HCT116 (cell line): ENCODE results near the gene ZBTB16. TPM values are rescaled to one million over a fixed set of nuclear protein-coding genes. Genes with fewer than 3 reads are reported as not detected.

ENCODE experiments used
- ATAC-seq: fragments of 200-7000 bp; cut with Tn5 transposase; 2 replicates; pipeline ENCODE4 v1.9.1; 2020; ENCODE audit warnings: mild to moderate bottlenecking, moderate library complexity
- BruUV-seq: library from RNA; stranded (reverse); fragments of 400-500 nt; replicated peaks from 2 replicates; lab custom pipeline; 2021; lab: Mats Ljungman, UMichigan
- CTCF ChIA-PET: fragments of 300-600 bp; sonication (Branson Sonifier 250); formaldehyde crosslinking; loops from one replicate; lab custom pipeline; 2021; ENCODE audit warnings: antibody characterized with exemption; lab: Charles Lee
- POLR2A ChIA-PET: fragments of 300-600, 350-600 bp; sonication (Branson Sonifier 250); formaldehyde crosslinking; loops from one replicate; lab custom pipeline; 2021; ENCODE audit warnings: antibody characterized with exemption; lab: Charles Lee
- RAD21 ChIA-PET, 2 experiments: fragments of 300-600 bp; sonication (Branson Sonifier 250); formaldehyde crosslinking; loops; one replicate each; lab custom pipeline; 2023; ENCODE audit warnings: low total read pairs in 2 of 2; ENCODE audit not compliant: uncharacterized antibody in 2 of 2, unreplicated experiment in 2 of 2, low non-redundant PET in 1 of 2; lab: Charles Lee
- DNase-seq: peaks from one replicate; pipeline ENCODE4 v3.0.0-alpha.2; 2010; ENCODE audit warnings: low read depth, low spot score
- H2AFZ ChIP-seq: fragments of 200-600 bp; shearing (Covaris generic), sonication (generic); 2 replicates; pipeline ENCODE4 v1.6.1; 2017; ENCODE audit warnings: low read depth, mixed run types, mixed read lengths, antibody characterized with exemption, low read length; ENCODE audit not compliant: poor library complexity, severe bottlenecking
- H3K27ac ChIP-seq: 2 replicates; pipeline ENCODE4 v1.5.1; 2012; ENCODE audit warnings: low read depth, low read length
- H3K27me3 ChIP-seq: fragments of 200-600 bp; sonication (generic); 2 replicates; pipeline ENCODE4 v1.6.1; 2016; ENCODE audit warnings: mixed run types, low read length, mixed read lengths; ENCODE audit not compliant: insufficient read depth
- H3K36me3 ChIP-seq, 2 experiments: fragments of 200-500 bp in 1 of 2; fragments of 200-600 bp in 1 of 2; sonication (Bioruptor generic) in 1 of 2; sonication (generic) in 1 of 2; 2 replicates each; pipeline versions ENCODE4 v1.5.1 to v1.6.1; 2014 to 2016; ENCODE audit warnings: low read length in 2 of 2, inconsistent platforms in 1 of 2, mixed read lengths in 1 of 2, mixed run types in 1 of 2; ENCODE audit not compliant: insufficient read depth in 2 of 2, control insufficient read depth in 1 of 2
- H3K4me1 ChIP-seq, 2 experiments: fragments of 200-600 bp in 1 of 2; sonication (generic) in 1 of 2; 2 replicates each; pipeline versions ENCODE4 v1.5.1 to v1.6.1; 2012 to 2017; ENCODE audit warnings: low read length in 2 of 2, inconsistent platforms in 1 of 2, mild to moderate bottlenecking in 1 of 2, mixed read lengths in 1 of 2, mixed run types in 1 of 2, moderate library complexity in 1 of 2; ENCODE audit not compliant: insufficient read depth in 2 of 2, control insufficient read depth in 1 of 2
- H3K4me2 ChIP-seq: fragments of 200-600 bp; sonication (generic); 2 replicates; pipeline ENCODE4 v1.6.1; 2017; ENCODE audit warnings: mixed run types, low read length, mixed read lengths
- H3K4me3 ChIP-seq, 2 experiments: fragments of 200-600 bp in 1 of 2; sonication (generic) in 1 of 2; replicated peaks in 1 of 2; 2 replicates each; pipeline ENCODE4 v1.5.1; 2011 to 2016; ENCODE audit warnings: low read length in 2 of 2, control low read depth in 1 of 2, low read depth in 1 of 2, mild to moderate bottlenecking in 1 of 2, mixed read lengths in 1 of 2, mixed run types in 1 of 2
- H3K79me2 ChIP-seq: fragments of 200-600 bp; sonication (generic); 2 replicates; pipeline ENCODE4 v1.6.1; 2017; ENCODE audit warnings: mild to moderate bottlenecking, mixed run types, low read length, moderate library complexity, mixed read lengths; ENCODE audit not compliant: insufficient read depth
- H3K9ac ChIP-seq: fragments of 200-600 bp; sonication (generic); 2 replicates; pipeline ENCODE4 v1.6.1; 2016; ENCODE audit warnings: low read length, mixed read lengths
- H3K9me2 ChIP-seq: fragments of 200-600 bp; sonication (generic), shearing (Covaris generic); 2 replicates; pipeline ENCODE4 v1.6.1; 2017; ENCODE audit warnings: mixed run types, mild to moderate bottlenecking, moderate library complexity; ENCODE audit not compliant: insufficient read depth
- H3K9me3 ChIP-seq, 2 experiments: fragments of 200-500 bp in 1 of 2; fragments of 200-600 bp in 1 of 2; sonication (Bioruptor generic) in 1 of 2; sonication (generic) in 1 of 2; 2 replicates each; pipeline ENCODE4 v1.6.1; 2014 to 2017; ENCODE audit warnings: low read length in 2 of 2, mixed read lengths in 2 of 2, inconsistent platforms in 1 of 2, low read depth in 1 of 2, mild to moderate bottlenecking in 1 of 2, mixed run types in 1 of 2, moderate library complexity in 1 of 2; ENCODE audit not compliant: control insufficient read depth in 1 of 2, insufficient read depth in 1 of 2
- H4K20me1 ChIP-seq: fragments of 200-600 bp; sonication (generic), shearing (Covaris generic); 2 replicates; pipeline ENCODE4 v1.6.1; 2017; ENCODE audit warnings: mixed run types, mild to moderate bottlenecking, moderate library complexity; ENCODE audit not compliant: insufficient read depth
- CBX3 ChIP-seq: IDR thresholded peaks from 2 replicates; pipeline ENCODE4 v1.6.1; 2012; ENCODE audit warnings: low read depth
- CEBPB ChIP-seq: IDR thresholded peaks from 2 replicates; pipeline ENCODE4 v1.6.1; 2012; ENCODE audit warnings: low read depth
- ELF1 ChIP-seq: IDR thresholded peaks from 2 replicates; pipeline ENCODE4 v1.6.1; 2012; ENCODE audit warnings: low read depth, borderline replicate concordance
- EZH2 ChIP-seq: fragments of 200-600 bp; sonication (generic); IDR thresholded peaks from 2 replicates; pipeline ENCODE4 v1.6.1; 2017; ENCODE audit warnings: antibody characterized with exemption, mixed run types
- EZH2phosphoT487 ChIP-seq: fragments of 200-600 bp; IDR thresholded peaks from 2 replicates; pipeline ENCODE4 v1.6.1; 2018; ENCODE audit warnings: antibody characterized with exemption, borderline replicate concordance
- FOSL1 ChIP-seq: IDR thresholded peaks from 2 replicates; pipeline ENCODE4 v1.6.1; 2012; ENCODE audit warnings: low read depth
- JUND ChIP-seq: IDR thresholded peaks from 2 replicates; pipeline ENCODE4 v1.6.1; 2012
- POLR2A ChIP-seq: IDR thresholded peaks from 2 replicates; pipeline ENCODE4 v1.7.0; 2011; ENCODE audit warnings: borderline replicate concordance; ENCODE audit not compliant: insufficient read depth, insufficient read length; ENCODE audit errors: extremely low read depth
- POLR2AphosphoS5 ChIP-seq: IDR thresholded peaks from 2 replicates; pipeline ENCODE4 v1.6.1; 2011; ENCODE audit warnings: mild to moderate bottlenecking, low read depth, low read length, moderate library complexity
- SIN3A ChIP-seq: IDR thresholded peaks from 2 replicates; pipeline ENCODE4 v1.6.1; 2012; ENCODE audit warnings: low read depth
- SP1 ChIP-seq: IDR thresholded peaks from 2 replicates; pipeline ENCODE4 v1.6.1; 2012; ENCODE audit warnings: low read depth
- SRF ChIP-seq: IDR thresholded peaks from 2 replicates; pipeline ENCODE4 v1.6.1; 2012; ENCODE audit warnings: low read depth
- TCF7L2 ChIP-seq: IDR thresholded peaks from 2 replicates; pipeline ENCODE4 v1.7.0; 2011; ENCODE audit warnings: borderline replicate concordance, inconsistent platforms; ENCODE audit not compliant: insufficient read depth, insufficient read length; ENCODE audit errors: extremely low read depth
- ZFX ChIP-seq: fragments of 450-650 bp; IDR thresholded peaks from 2 replicates; pipeline ENCODE4 v1.6.1; 2017
- ZNF274 ChIP-seq: fragments of 200-500 bp; sonication (Bioruptor generic); IDR thresholded peaks from 2 replicates; pipeline ENCODE4 v1.6.1; 2014; ENCODE audit warnings: mild to moderate bottlenecking, low read depth, low read length, inconsistent platforms
- intact Hi-C: fragments of 100-400 bp; cut with micrococcal nuclease; formaldehyde crosslinking; loops from 2 replicates; pipeline ENCODE4 v1.10.0; 2022
- total RNA-seq: library from RNA; stranded (reverse); gene quantifications from one replicate; pipeline ENCODE4 v1.2.1, GENCODE V29; 2021; ENCODE audit not compliant: unreplicated experiment
- TF ChIP-seq, protein P1 (sequence below): IDR thresholded peaks from 2 replicates; pipeline ENCODE4 v1.6.1; 2012; ENCODE audit warnings: low read depth
- TF ChIP-seq, protein P2 (sequence below): IDR thresholded peaks from 2 replicates; pipeline ENCODE4 v1.6.1; 2012
- TF ChIP-seq, protein P3 (sequence below): IDR thresholded peaks from 2 replicates; pipeline ENCODE4 v1.6.1; 2012
- TF ChIP-seq, protein P4 (sequence below), 3 experiments: fragments of 200-600 bp in 1 of 3; sonication (generic) in 1 of 3; IDR thresholded peaks in 2 of 3; conservative IDR thresholded peaks in 1 of 3; 2 replicates each; pipeline ENCODE4 v1.5.1; 2012 to 2017; ENCODE audit warnings: low read depth in 2 of 3, low read length in 2 of 3, antibody characterized with exemption in 1 of 3, borderline replicate concordance in 1 of 3, control low read depth in 1 of 3, mild to moderate bottlenecking in 1 of 3, mixed read lengths in 1 of 3, mixed run types in 1 of 3, moderate library complexity in 1 of 3; ENCODE audit not compliant: insufficient read depth in 1 of 3
- TF ChIP-seq, protein P5 (sequence below): IDR thresholded peaks from 2 replicates; pipeline ENCODE4 v1.6.1; 2011; ENCODE audit warnings: mild to moderate bottlenecking, low read length, moderate library complexity; ENCODE audit not compliant: insufficient replicate concordance; ENCODE audit errors: extremely low read depth

Gene ZBTB16
- total RNA-seq, 1 experiment from 2014 or later, result 0.30 TPM

DNA sequence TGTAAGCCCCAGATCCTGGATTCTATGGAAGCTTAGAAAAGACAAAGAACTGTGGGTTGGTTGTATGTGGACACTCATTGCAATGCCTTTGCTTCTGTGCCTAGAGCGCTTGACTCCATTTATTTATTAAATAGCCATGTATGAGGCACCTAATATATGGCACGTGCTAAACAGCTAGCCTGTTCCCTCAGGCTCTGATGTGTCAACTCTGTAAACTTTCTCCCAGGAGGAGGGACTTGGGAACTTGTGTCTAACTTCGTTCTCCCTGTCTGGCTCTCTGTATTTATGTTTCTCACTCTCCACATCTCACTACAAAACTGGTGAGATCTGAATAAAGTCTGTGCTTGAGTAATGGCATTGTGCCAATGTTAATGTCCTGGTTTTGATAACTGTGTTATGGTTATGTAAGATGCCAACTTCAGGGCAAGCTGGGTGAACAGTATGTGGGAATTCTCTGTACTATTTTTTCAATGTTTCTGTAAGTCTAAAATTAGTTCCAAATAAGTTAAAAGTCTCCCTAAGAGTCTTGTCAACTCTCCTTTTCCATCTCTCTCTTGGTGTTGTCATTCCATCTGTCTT is 34.1 kb upstream of the ZBTB16 start:
- BruUV-seq, result no TSS peak
- Histone ChIP-seq H3K27ac (no peak overlapping the region), H3K9me2 (no peaks in the 10 kb centered on the region), H3K79me2 (no peaks in the 10 kb centered on the region)
- ATAC-seq, result no peak
- no peak for TF ChIP-seq EZH2
- TF ChIP-seq ZNF274, result no peak
- TF ChIP-seq, protein P1, sequence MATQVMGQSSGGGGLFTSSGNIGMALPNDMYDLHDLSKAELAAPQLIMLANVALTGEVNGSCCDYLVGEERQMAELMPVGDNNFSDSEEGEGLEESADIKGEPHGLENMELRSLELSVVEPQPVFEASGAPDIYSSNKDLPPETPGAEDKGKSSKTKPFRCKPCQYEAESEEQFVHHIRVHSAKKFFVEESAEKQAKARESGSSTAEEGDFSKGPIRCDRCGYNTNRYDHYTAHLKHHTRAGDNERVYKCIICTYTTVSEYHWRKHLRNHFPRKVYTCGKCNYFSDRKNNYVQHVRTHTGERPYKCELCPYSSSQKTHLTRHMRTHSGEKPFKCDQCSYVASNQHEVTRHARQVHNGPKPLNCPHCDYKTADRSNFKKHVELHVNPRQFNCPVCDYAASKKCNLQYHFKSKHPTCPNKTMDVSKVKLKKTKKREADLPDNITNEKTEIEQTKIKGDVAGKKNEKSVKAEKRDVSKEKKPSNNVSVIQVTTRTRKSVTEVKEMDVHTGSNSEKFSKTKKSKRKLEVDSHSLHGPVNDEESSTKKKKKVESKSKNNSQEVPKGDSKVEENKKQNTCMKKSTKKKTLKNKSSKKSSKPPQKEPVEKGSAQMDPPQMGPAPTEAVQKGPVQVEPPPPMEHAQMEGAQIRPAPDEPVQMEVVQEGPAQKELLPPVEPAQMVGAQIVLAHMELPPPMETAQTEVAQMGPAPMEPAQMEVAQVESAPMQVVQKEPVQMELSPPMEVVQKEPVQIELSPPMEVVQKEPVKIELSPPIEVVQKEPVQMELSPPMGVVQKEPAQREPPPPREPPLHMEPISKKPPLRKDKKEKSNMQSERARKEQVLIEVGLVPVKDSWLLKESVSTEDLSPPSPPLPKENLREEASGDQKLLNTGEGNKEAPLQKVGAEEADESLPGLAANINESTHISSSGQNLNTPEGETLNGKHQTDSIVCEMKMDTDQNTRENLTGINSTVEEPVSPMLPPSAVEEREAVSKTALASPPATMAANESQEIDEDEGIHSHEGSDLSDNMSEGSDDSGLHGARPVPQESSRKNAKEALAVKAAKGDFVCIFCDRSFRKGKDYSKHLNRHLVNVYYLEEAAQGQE, result no peak
- no peak for TF ChIP-seq ZFX
- TF ChIP-seq ELF1, result no peak
- TF ChIP-seq FOSL1, result no peak
- TF ChIP-seq, protein P2, sequence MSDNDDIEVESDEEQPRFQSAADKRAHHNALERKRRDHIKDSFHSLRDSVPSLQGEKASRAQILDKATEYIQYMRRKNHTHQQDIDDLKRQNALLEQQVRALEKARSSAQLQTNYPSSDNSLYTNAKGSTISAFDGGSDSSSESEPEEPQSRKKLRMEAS, result no peak
- no peak for TF ChIP-seq JUND
- no peak for TF ChIP-seq SRF
- TF ChIP-seq SIN3A, result no peak
- TF ChIP-seq POLR2AphosphoS5, result no peak
- no peak for TF ChIP-seq EZH2phosphoT487
- no peak for TF ChIP-seq POLR2A
- TF ChIP-seq, protein P3, sequence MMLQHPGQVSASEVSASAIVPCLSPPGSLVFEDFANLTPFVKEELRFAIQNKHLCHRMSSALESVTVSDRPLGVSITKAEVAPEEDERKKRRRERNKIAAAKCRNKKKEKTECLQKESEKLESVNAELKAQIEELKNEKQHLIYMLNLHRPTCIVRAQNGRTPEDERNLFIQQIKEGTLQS, result no peak
- TF ChIP-seq CBX3, result no peak
- TF ChIP-seq, protein P4, sequence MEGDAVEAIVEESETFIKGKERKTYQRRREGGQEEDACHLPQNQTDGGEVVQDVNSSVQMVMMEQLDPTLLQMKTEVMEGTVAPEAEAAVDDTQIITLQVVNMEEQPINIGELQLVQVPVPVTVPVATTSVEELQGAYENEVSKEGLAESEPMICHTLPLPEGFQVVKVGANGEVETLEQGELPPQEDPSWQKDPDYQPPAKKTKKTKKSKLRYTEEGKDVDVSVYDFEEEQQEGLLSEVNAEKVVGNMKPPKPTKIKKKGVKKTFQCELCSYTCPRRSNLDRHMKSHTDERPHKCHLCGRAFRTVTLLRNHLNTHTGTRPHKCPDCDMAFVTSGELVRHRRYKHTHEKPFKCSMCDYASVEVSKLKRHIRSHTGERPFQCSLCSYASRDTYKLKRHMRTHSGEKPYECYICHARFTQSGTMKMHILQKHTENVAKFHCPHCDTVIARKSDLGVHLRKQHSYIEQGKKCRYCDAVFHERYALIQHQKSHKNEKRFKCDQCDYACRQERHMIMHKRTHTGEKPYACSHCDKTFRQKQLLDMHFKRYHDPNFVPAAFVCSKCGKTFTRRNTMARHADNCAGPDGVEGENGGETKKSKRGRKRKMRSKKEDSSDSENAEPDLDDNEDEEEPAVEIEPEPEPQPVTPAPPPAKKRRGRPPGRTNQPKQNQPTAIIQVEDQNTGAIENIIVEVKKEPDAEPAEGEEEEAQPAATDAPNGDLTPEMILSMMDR (IDR thresholded peaks at IDR 0.05 in 2 of 3, conservative IDR thresholded peaks at IDR 0.05 in 1 of 3; ENCODE audit: borderline replicate concordance in 1 of 3, insufficient read depth in 1 of 3, low read depth in 2 of 3, low read length in 2 of 3), result no peak
- TF ChIP-seq, protein P5, sequence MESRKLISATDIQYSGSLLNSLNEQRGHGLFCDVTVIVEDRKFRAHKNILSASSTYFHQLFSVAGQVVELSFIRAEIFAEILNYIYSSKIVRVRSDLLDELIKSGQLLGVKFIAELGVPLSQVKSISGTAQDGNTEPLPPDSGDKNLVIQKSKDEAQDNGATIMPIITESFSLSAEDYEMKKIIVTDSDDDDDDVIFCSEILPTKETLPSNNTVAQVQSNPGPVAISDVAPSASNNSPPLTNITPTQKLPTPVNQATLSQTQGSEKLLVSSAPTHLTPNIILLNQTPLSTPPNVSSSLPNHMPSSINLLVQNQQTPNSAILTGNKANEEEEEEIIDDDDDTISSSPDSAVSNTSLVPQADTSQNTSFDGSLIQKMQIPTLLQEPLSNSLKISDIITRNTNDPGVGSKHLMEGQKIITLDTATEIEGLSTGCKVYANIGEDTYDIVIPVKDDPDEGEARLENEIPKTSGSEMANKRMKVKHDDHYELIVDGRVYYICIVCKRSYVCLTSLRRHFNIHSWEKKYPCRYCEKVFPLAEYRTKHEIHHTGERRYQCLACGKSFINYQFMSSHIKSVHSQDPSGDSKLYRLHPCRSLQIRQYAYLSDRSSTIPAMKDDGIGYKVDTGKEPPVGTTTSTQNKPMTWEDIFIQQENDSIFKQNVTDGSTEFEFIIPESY, result no peak
- no peak for TF ChIP-seq CEBPB
- no peak for TF ChIP-seq TCF7L2
- no peak for TF ChIP-seq SP1
- TF ChIP-seq, all 23 proteins: peak for 0
- no peak overlapping the region for H3K9ac ChIP-seq
- peaks cover 37% of the 10 kb centered on the region for H3K27me3 ChIP-seq
- ChIA-PET POLR2A (no interaction called here), RAD21 (no interaction called here), CTCF (interaction anchor here (1.1 kb wide), 1 partner anchor 236 kb away, joined by 3 read pairs; no protein-coding TSS in a partner anchor)
- no peaks in the 10 kb centered on the region for H3K4me1 ChIP-seq
- no peaks in the 10 kb centered on the region for H3K9me3 ChIP-seq
- H3K36me3 ChIP-seq, result no peaks in the 10 kb centered on the region
- no peak overlapping the region for H3K4me3 ChIP-seq
- H2AFZ ChIP-seq, result no peak overlapping the region
- no peak for DNase-seq
- no peaks in the 10 kb centered on the region for H4K20me1 ChIP-seq
- intact Hi-C loops, result no loop called here
- no peak overlapping the region for H3K4me2 ChIP-seq
